ENCODE results near the gene SIPA1L3. TPM values are rescaled to one million over a fixed set of nuclear protein-coding genes. Genes with fewer than 3 reads are reported as not detected.

Gene SIPA1L3
- total RNA-seq, 1 donor from 2014 or later, result 26.9 TPM

- TF ChIP-seq EZH2 (IDR thresholded peaks at IDR 0.05; ENCODE audit: insufficient read depth, low read length), result no peak
- TF ChIP-seq CTCF (IDR thresholded peaks at IDR 0.05; ENCODE audit: insufficient read depth, low read depth, low read length), result peak; percentile 87
- Histone ChIP-seq H3K4me3 (ENCODE audit: insufficient read depth, low read depth, low read length) (no peak overlapping the region), H3K27me3 (ENCODE audit: insufficient read depth, low read length) (no peaks in the 10 kb centered on the region), H3K4me1 (ENCODE audit: insufficient read depth, low read length) (peaks cover 6% of the 10 kb centered on the region), H3K79me2 (ENCODE audit: insufficient read depth, low read length) (peaks cover 7% of the 10 kb centered on the region), H3K27ac (ENCODE audit: low read depth, low read length) (no peak overlapping the region), H3K4me2 (ENCODE audit: low read length) (no peak overlapping the region), H4K20me1 (ENCODE audit: insufficient read depth, low read length) (peaks cover 2% of the 10 kb centered on the region), H3K9me3 (ENCODE audit: insufficient read depth, low read depth, low read length) (no peaks in the 10 kb centered on the region), H3K9ac (ENCODE audit: low read length) (no peak overlapping the region), H2AFZ (ENCODE audit: low read depth, low read length) (no peak overlapping the region), H3K36me3 (ENCODE audit: insufficient read depth, low read length) (no peaks in the 10 kb centered on the region)
- Mint-ChIP-seq H3K36me3 (ENCODE audit: low read depth, unreplicated experiment) (no peaks in the 10 kb centered on the region), H3K27me3 (ENCODE audit: low read depth, unreplicated experiment) (peaks cover 2% of the 10 kb centered on the region), H3K4me3 (ENCODE audit: unreplicated experiment) (no peak overlapping the region), H3K27ac (ENCODE audit: unreplicated experiment) (no peak overlapping the region), H3K9me3 (ENCODE audit: unreplicated experiment) (no peaks in the 10 kb centered on the region), H3K4me1 (ENCODE audit: low read depth, unreplicated experiment) (peaks cover 5% of the 10 kb centered on the region)
- FAIRE-seq (no peak), DNase-seq (ENCODE audit: low read depth) (peak; percentile 25)
Observed at GRCh38 chr19:37902668-37903067, 4.3 kb upstream of the SIPA1L3 start.

- no peak for FAIRE-seq
- H3K27ac Mint-ChIP-seq (ENCODE audit: unreplicated experiment), result no peak overlapping the region
Observed at GRCh38 chr19:37903096-37903495, 3.9 kb upstream of the SIPA1L3 start.

More at GRCh38 chr19:37903096-37903495, 3.9 kb upstream of the SIPA1L3 start:
- Histone ChIP-seq H3K36me3 (ENCODE audit: insufficient read depth, low read length) (no peaks in the 10 kb centered on the region), H4K20me1 (ENCODE audit: insufficient read depth, low read length) (peaks cover 6% of the 10 kb centered on the region), H3K79me2 (ENCODE audit: insufficient read depth, low read length) (peaks cover 11% of the 10 kb centered on the region), H3K27me3 (ENCODE audit: insufficient read depth, low read length) (no peaks in the 10 kb centered on the region), H3K4me3 (ENCODE audit: insufficient read depth, low read depth, low read length) (no peak overlapping the region), H3K4me1 (ENCODE audit: insufficient read depth, low read length) (peaks cover 10% of the 10 kb centered on the region), H3K4me2 (ENCODE audit: low read length) (no peak overlapping the region), H3K27ac (ENCODE audit: low read depth, low read length) (no peak overlapping the region), H2AFZ (ENCODE audit: low read depth, low read length) (no peak overlapping the region), H3K9me3 (ENCODE audit: insufficient read depth, low read depth, low read length) (no peaks in the 10 kb centered on the region), H3K9ac (ENCODE audit: low read length) (no peak overlapping the region)
- TF ChIP-seq CTCF (IDR thresholded peaks at IDR 0.05; ENCODE audit: insufficient read depth, low read depth, low read length), result no peak
- Mint-ChIP-seq H3K9me3 (ENCODE audit: unreplicated experiment) (no peaks in the 10 kb centered on the region), H3K4me1 (ENCODE audit: low read depth, unreplicated experiment) (peaks cover 5% of the 10 kb centered on the region), H3K27me3 (ENCODE audit: low read depth, unreplicated experiment) (peaks cover 2% of the 10 kb centered on the region), H3K36me3 (ENCODE audit: low read depth, unreplicated experiment) (no peaks in the 10 kb centered on the region), H3K4me3 (ENCODE audit: unreplicated experiment) (no peak overlapping the region)
- no peak for DNase-seq (ENCODE audit: low read depth)
